Loucy (cell line): ENCODE results near the gene MYO18A.

ENCODE experiments used
- CTCF ChIP-seq: fragments of 200-600 bp; sonication (generic); conservative IDR thresholded peaks from 2 replicates; pipeline ENCODE4 v1.5.1; 2014; ENCODE audit warnings: mild to moderate bottlenecking, antibody characterized with exemption, low read length
- EZH2phosphoT487 ChIP-seq: fragments of 200-600 bp; IDR thresholded peaks from 2 replicates; pipeline ENCODE4 v1.6.1; 2018; ENCODE audit warnings: antibody characterized with exemption, mild to moderate bottlenecking, moderate library complexity, borderline replicate concordance

GRCh38 chr17:29176558-29177351 is 3.4 kb downstream of the MYO18A start:
- no peak for TF ChIP-seq CTCF
- TF ChIP-seq EZH2phosphoT487: no peak
